Calu3 (cell line): ENCODE measurements around the gene KDM3B. TPM values are rescaled to one million over a fixed set of nuclear protein-coding genes. Genes with fewer than 3 reads are reported as not detected.

ENCODE experiments used
- BruUV-seq: library from RNA; stranded (reverse); fragments of 400-500 nt; replicated peaks from 2 replicates; lab custom pipeline; 2021; lab: Mats Ljungman, UMichigan
- CTCF ChIA-PET: fragments of 300-600 bp; sonication (Branson Sonifier 250); formaldehyde crosslinking; loops from one replicate; lab custom pipeline; 2022; ENCODE audit warnings: antibody characterized with exemption; lab: Charles Lee
- DNase-seq: peaks from one replicate; pipeline ENCODE4 v3.0.0; 2022
- H3K27ac Mint-ChIP-seq: one replicate; pipeline ENCODE4 v1.8.0; 2022; ENCODE audit warnings: mixed read lengths; ENCODE audit not compliant: unreplicated experiment
- H3K27me3 Mint-ChIP-seq: one replicate; pipeline ENCODE4 v1.8.0; 2022; ENCODE audit warnings: mixed read lengths; ENCODE audit not compliant: unreplicated experiment
- H3K36me3 Mint-ChIP-seq: one replicate; pipeline ENCODE4 v1.8.0; 2022; ENCODE audit warnings: mild to moderate bottlenecking, moderate library complexity, mixed read lengths; ENCODE audit not compliant: insufficient read depth, unreplicated experiment
- H3K4me1 Mint-ChIP-seq: one replicate; pipeline ENCODE4 v1.8.0; 2022; ENCODE audit warnings: mild to moderate bottlenecking, low read depth, mixed read lengths; ENCODE audit not compliant: unreplicated experiment
- H3K4me3 Mint-ChIP-seq: one replicate; pipeline ENCODE4 v1.8.0; 2022; ENCODE audit warnings: mild to moderate bottlenecking, low read depth, moderate library complexity, mixed read lengths; ENCODE audit not compliant: unreplicated experiment
- H3K9me3 Mint-ChIP-seq: one replicate; pipeline ENCODE4 v1.8.0; 2022; ENCODE audit warnings: low read depth, mixed read lengths; ENCODE audit not compliant: unreplicated experiment
- CTCF ChIP-seq: fragments of 200-600 bp; IDR thresholded peaks from one replicate; pipeline ENCODE4 v1.8.0; 2022; ENCODE audit warnings: antibody characterized with exemption; ENCODE audit not compliant: unreplicated experiment
- intact Hi-C: fragments of 100-400 bp; cut with micrococcal nuclease; formaldehyde crosslinking; loops from one replicate; pipeline ENCODE4 v1.10.0; 2022; ENCODE audit not compliant: unreplicated experiment
- total RNA-seq: library from RNA; stranded (reverse); gene quantifications from 2 replicates; pipeline ENCODE4 v1.2.3, GENCODE V29; 2022

The KDM3B gene
- total RNA-seq, 1 experiment from 2014 or later = 73.5 TPM

GRCh38 chr5:138440159-138441073, 87.9 kb downstream of the KDM3B start:
- BruUV-seq = no TSS peak
- Mint-ChIP-seq H3K27me3 (peaks cover 15% of the 10 kb centered on the region), H3K27ac (no peak overlapping the region)

GRCh38 chr5:138441221-138441620, 88.7 kb downstream of the KDM3B start:
- Mint-ChIP-seq H3K4me1 (peaks cover 7% of the 10 kb centered on the region), H3K27me3 (peaks cover 15% of the 10 kb centered on the region), H3K27ac (no peak overlapping the region), H3K9me3 (no peaks in the 10 kb centered on the region), H3K4me3 (no peak overlapping the region), H3K36me3 (peaks cover 40% of the 10 kb centered on the region)
- intact Hi-C loops = no loop called here
- no peak for DNase-seq
- TF ChIP-seq CTCF = no peak
- CTCF ChIA-PET = no interaction called here
- no TSS peak for BruUV-seq

More at GRCh38 chr5:138440159-138441073, 87.9 kb downstream of the KDM3B start:
- no peaks in the 10 kb centered on the region for H3K9me3 Mint-ChIP-seq
- H3K4me1 Mint-ChIP-seq = peaks cover 7% of the 10 kb centered on the region
- intact Hi-C loops = no loop called here
- DNase-seq = no peak
- CTCF ChIA-PET = interaction anchor here (0.6 kb wide), 1 partner anchor 285 kb away, joined by 5 read pairs; no protein-coding TSS in a partner anchor
- TF ChIP-seq CTCF = no peak
- peaks cover 48% of the 10 kb centered on the region for H3K36me3 Mint-ChIP-seq
- H3K4me3 Mint-ChIP-seq = peak overlapping the region; percentile 64

GRCh38 chr5:138444078-138444773, 91.7 kb downstream of the KDM3B start:
- no peaks in the 10 kb centered on the region for H3K9me3 Mint-ChIP-seq
- DNase-seq = no peak
- intact Hi-C loops = no loop called here
- no peaks in the 10 kb centered on the region for H3K4me1 Mint-ChIP-seq
- CTCF ChIA-PET = no interaction called here
- TF ChIP-seq CTCF = no peak
- peaks cover 33% of the 10 kb centered on the region for H3K27me3 Mint-ChIP-seq
- no peak overlapping the region for H3K4me3 Mint-ChIP-seq
- H3K36me3 Mint-ChIP-seq = peaks cover 13% of the 10 kb centered on the region
- no peak overlapping the region for H3K27ac Mint-ChIP-seq
- no TSS peak for BruUV-seq

- H3K9me3 Mint-ChIP-seq = no peaks in the 10 kb centered on the region
- intact Hi-C loops = no loop called here
- no peak overlapping the region for H3K4me3 Mint-ChIP-seq
- no TSS peak for BruUV-seq
- H3K36me3 Mint-ChIP-seq = peaks cover 10% of the 10 kb centered on the region
- peaks cover 28% of the 10 kb centered on the region for H3K27me3 Mint-ChIP-seq
- no peak overlapping the region for H3K27ac Mint-ChIP-seq
- no peaks in the 10 kb centered on the region for H3K4me1 Mint-ChIP-seq
- CTCF ChIA-PET = no interaction called here
- TF ChIP-seq CTCF = no peak
- no peak for DNase-seq
Observed at GRCh38 chr5:138444774-138445546, 92.5 kb downstream of the KDM3B start.
